Astrocyte (in vitro differentiated cells and primary cell): ENCODE data around the gene GPC5. TPM values are rescaled to one million over a fixed set of nuclear protein-coding genes. Genes with fewer than 3 reads are reported as not detected.

ENCODE experiments used
- DNase-seq: peaks from one replicate; pipeline ENCODE4 v3.0.0-alpha.2; 2010; ENCODE audit warnings: low read depth
- FAIRE-seq: peaks from 2 replicates; lab custom pipeline; 2011; peaks lifted over from hg19 to GRCh38; lab: Jason Lieb, UNC
- H2AFZ ChIP-seq: 2 replicates; pipeline ENCODE4 v1.6.0; 2012; ENCODE audit warnings: low read depth, low read length, inconsistent platforms
- H3K27ac ChIP-seq: 2 replicates; pipeline ENCODE4 v1.5.1; 2011; ENCODE audit warnings: low read depth, low read length, inconsistent platforms
- H3K27me3 ChIP-seq: 2 replicates; pipeline ENCODE4 v1.6.0; 2011; ENCODE audit warnings: low read length, inconsistent platforms; ENCODE audit not compliant: insufficient read depth
- H3K36me3 ChIP-seq: 2 replicates; pipeline ENCODE4 v1.5.1; 2011; ENCODE audit warnings: low read length, inconsistent platforms; ENCODE audit not compliant: insufficient read depth
- H3K4me1 ChIP-seq: 2 replicates; pipeline ENCODE4 v1.5.1; 2011; ENCODE audit warnings: low read length, inconsistent platforms; ENCODE audit not compliant: insufficient read depth
- H3K4me2 ChIP-seq: 2 replicates; pipeline ENCODE4 v1.6.0; 2012; ENCODE audit warnings: low read length, inconsistent platforms
- H3K4me3 ChIP-seq: 2 replicates; pipeline ENCODE4 v1.5.1; 2011; ENCODE audit warnings: low read depth, mild to moderate bottlenecking, low read length, inconsistent platforms; ENCODE audit not compliant: insufficient read depth
- H3K79me2 ChIP-seq: 2 replicates; pipeline ENCODE4 v1.6.0; 2012; ENCODE audit warnings: mild to moderate bottlenecking, low read length, inconsistent platforms; ENCODE audit not compliant: insufficient read depth
- H3K9ac ChIP-seq: 2 replicates; pipeline ENCODE4 v1.6.0; 2012; ENCODE audit warnings: mild to moderate bottlenecking, low read length, inconsistent platforms
- H3K9me3 ChIP-seq: 2 replicates; pipeline ENCODE4 v1.5.1; 2012; ENCODE audit warnings: low read depth, mild to moderate bottlenecking, low read length, inconsistent platforms; ENCODE audit not compliant: insufficient read depth
- H4K20me1 ChIP-seq: 2 replicates; pipeline ENCODE4 v1.6.0; 2012; ENCODE audit warnings: low read length, inconsistent platforms; ENCODE audit not compliant: insufficient read depth
- H3K27ac Mint-ChIP-seq: one replicate; pipeline ENCODE4 v1.8.0; 2021; ENCODE audit warnings: mild to moderate bottlenecking, mixed read lengths; ENCODE audit not compliant: unreplicated experiment
- H3K27me3 Mint-ChIP-seq: one replicate; pipeline ENCODE4 v1.8.0; 2021; ENCODE audit warnings: low read depth, mixed read lengths; ENCODE audit not compliant: unreplicated experiment
- H3K36me3 Mint-ChIP-seq: one replicate; pipeline ENCODE4 v1.8.0; 2021; ENCODE audit warnings: low read depth, mixed read lengths; ENCODE audit not compliant: unreplicated experiment
- H3K4me1 Mint-ChIP-seq: one replicate; pipeline ENCODE4 v1.8.0; 2021; ENCODE audit warnings: low read depth, mixed read lengths; ENCODE audit not compliant: unreplicated experiment
- H3K4me3 Mint-ChIP-seq: one replicate; pipeline ENCODE4 v1.8.0; 2021; ENCODE audit warnings: mild to moderate bottlenecking, moderate library complexity, mixed read lengths; ENCODE audit not compliant: unreplicated experiment
- H3K9me3 Mint-ChIP-seq: one replicate; pipeline ENCODE4 v1.8.0; 2021; ENCODE audit warnings: mild to moderate bottlenecking, mixed read lengths; ENCODE audit not compliant: unreplicated experiment
- CTCF ChIP-seq: IDR thresholded peaks from 2 replicates; pipeline ENCODE4 v1.5.1; 2011; ENCODE audit warnings: low read depth, mild to moderate bottlenecking, inconsistent platforms, low read length, moderate library complexity; ENCODE audit not compliant: insufficient read depth
- EZH2 ChIP-seq: IDR thresholded peaks from 2 replicates; pipeline ENCODE4 v1.6.1; 2012; ENCODE audit warnings: mild to moderate bottlenecking, low read length, inconsistent platforms; ENCODE audit not compliant: insufficient read depth
- total RNA-seq: library from RNA; stranded (reverse); gene quantifications from 2 replicates; pipeline ENCODE4 v1.2.1, GENCODE V29; 2021

GPC5 gene
- total RNA-seq, 1 donor from 2014 or later: 1.1 TPM

GRCh38 chr13:91400671-91401070, 2.2 kb downstream of the GPC5 start:
- H3K27ac ChIP-seq: no peak overlapping the region
- FAIRE-seq (no peak), DNase-seq (no peak)
- Mint-ChIP-seq H3K4me3 (no peak overlapping the region), H3K4me1 (peaks cover 4% of the 10 kb centered on the region), H3K27ac (no peak overlapping the region), H3K9me3 (no peaks in the 10 kb centered on the region), H3K27me3 (peaks cover 32% of the 10 kb centered on the region), H3K36me3 (no peaks in the 10 kb centered on the region)
- no peaks in the 10 kb centered on the region for H3K79me2 ChIP-seq
- H3K9me3 ChIP-seq: no peaks in the 10 kb centered on the region
- no peaks in the 10 kb centered on the region for H3K4me1 ChIP-seq
- H3K4me3 ChIP-seq: no peak overlapping the region
- no peak overlapping the region for H2AFZ ChIP-seq
- no peaks in the 10 kb centered on the region for H3K36me3 ChIP-seq
- no peak overlapping the region for H3K9ac ChIP-seq
- peaks cover 15% of the 10 kb centered on the region for H3K27me3 ChIP-seq
- H4K20me1 ChIP-seq: no peaks in the 10 kb centered on the region
- no peak overlapping the region for H3K4me2 ChIP-seq
- no peak for TF ChIP-seq CTCF

GRCh38 chr13:91401920-91402319, 3.5 kb downstream of the GPC5 start:
- DNase-seq (no peak), FAIRE-seq (no peak)
- Mint-ChIP-seq H3K27ac (no peak overlapping the region), H3K36me3 (no peaks in the 10 kb centered on the region), H3K9me3 (peaks cover 2% of the 10 kb centered on the region), H3K4me1 (peaks cover 4% of the 10 kb centered on the region), H3K27me3 (peaks cover 24% of the 10 kb centered on the region), H3K4me3 (no peak overlapping the region)
- Histone ChIP-seq H3K4me3 (no peak overlapping the region), H3K27ac (no peak overlapping the region), H3K4me1 (no peaks in the 10 kb centered on the region), H3K4me2 (no peak overlapping the region), H3K9me3 (no peaks in the 10 kb centered on the region), H3K27me3 (peaks cover 15% of the 10 kb centered on the region), H3K36me3 (no peaks in the 10 kb centered on the region), H2AFZ (no peak overlapping the region), H3K9ac (no peak overlapping the region), H4K20me1 (no peaks in the 10 kb centered on the region), H3K79me2 (no peaks in the 10 kb centered on the region)
- TF ChIP-seq EZH2 (no peak), CTCF (no peak)

- Histone ChIP-seq H3K9me3 (no peaks in the 10 kb centered on the region), H3K36me3 (no peaks in the 10 kb centered on the region), H3K27me3 (peaks cover 4% of the 10 kb centered on the region), H3K4me2 (no peak overlapping the region), H2AFZ (no peak overlapping the region), H3K4me3 (no peak overlapping the region), H3K4me1 (no peaks in the 10 kb centered on the region), H4K20me1 (no peaks in the 10 kb centered on the region), H3K9ac (no peak overlapping the region), H3K27ac (no peak overlapping the region), H3K79me2 (no peaks in the 10 kb centered on the region)
- TF ChIP-seq CTCF (no peak), EZH2 (no peak)
- Mint-ChIP-seq H3K9me3 (peaks cover 2% of the 10 kb centered on the region), H3K4me3 (no peak overlapping the region), H3K4me1 (no peaks in the 10 kb centered on the region), H3K27me3 (peaks cover 11% of the 10 kb centered on the region), H3K27ac (no peak overlapping the region), H3K36me3 (no peaks in the 10 kb centered on the region)
- DNase-seq: no peak
- no peak for FAIRE-seq
Measured at GRCh38 chr13:91405240-91405639, 6.8 kb downstream of the GPC5 start.
